ENCODE data around the gene MYO10.
"Not testable (repeated sequence)": the region's sequence is repeated elsewhere in the genome, so short reads cannot be mapped to it uniquely, and the experiment has no call there.

MYO10 gene

GRCh38 chr5:16726538-16726946 is 209.5 kb downstream of the MYO10 start:
- no peaks in the 10 kb centered on the region for H3K27me3 ChIP-seq (ENCODE audit: control insufficient read depth, insufficient read depth, low read length)
- H3K27ac ChIP-seq (ENCODE audit: low read depth, low read length) = no peak overlapping the region
- no peak overlapping the region for H3K9ac ChIP-seq (ENCODE audit: low read length)
- no peak overlapping the region for H3K4me3 ChIP-seq (ENCODE audit: low read length)
- H3K36me3 ChIP-seq (ENCODE audit: control insufficient read depth, insufficient read depth, low read length) = peaks cover 2% of the 10 kb centered on the region
- peaks cover 2% of the 10 kb centered on the region for H3K4me1 ChIP-seq (ENCODE audit: control insufficient read depth, insufficient read depth, low read length)

- no peak overlapping the region for H3K27ac ChIP-seq (ENCODE audit: low read depth, low read length)
- peaks cover 2% of the 10 kb centered on the region for H3K4me1 ChIP-seq (ENCODE audit: control insufficient read depth, insufficient read depth, low read length)
- H3K9ac ChIP-seq (ENCODE audit: low read length) = no peak overlapping the region
- H3K4me3 ChIP-seq (ENCODE audit: low read length) = no peak overlapping the region
- H3K36me3 ChIP-seq (ENCODE audit: control insufficient read depth, insufficient read depth, low read length) = peaks cover 2% of the 10 kb centered on the region
- H3K27me3 ChIP-seq (ENCODE audit: control insufficient read depth, insufficient read depth, low read length) = no peaks in the 10 kb centered on the region
These were observed 210.5 kb downstream of the MYO10 start for GRCh38 chr5:16725575-16725974.

- H3K9ac ChIP-seq (ENCODE audit: low read length) = no peak overlapping the region
- H3K27ac ChIP-seq (ENCODE audit: low read depth, low read length) = no peak overlapping the region
- peaks cover 2% of the 10 kb centered on the region for H3K4me1 ChIP-seq (ENCODE audit: control insufficient read depth, insufficient read depth, low read length)
- no peak overlapping the region for H3K4me3 ChIP-seq (ENCODE audit: low read length)
- H3K36me3 ChIP-seq (ENCODE audit: control insufficient read depth, insufficient read depth, low read length) = peaks cover 2% of the 10 kb centered on the region
- no peaks in the 10 kb centered on the region for H3K27me3 ChIP-seq (ENCODE audit: control insufficient read depth, insufficient read depth, low read length)
These were observed 212.3 kb downstream of the MYO10 start for GRCh38 chr5:16723821-16724220.

GRCh38 chr5:16722097-16722495 is 214.0 kb downstream of the MYO10 start:
- no peaks in the 10 kb centered on the region for H3K27me3 ChIP-seq (ENCODE audit: control insufficient read depth, insufficient read depth, low read length)
- no peak overlapping the region for H3K4me3 ChIP-seq (ENCODE audit: low read length)
- H3K36me3 ChIP-seq (ENCODE audit: control insufficient read depth, insufficient read depth, low read length) = peaks cover 2% of the 10 kb centered on the region
- no peaks in the 10 kb centered on the region for H3K4me1 ChIP-seq (ENCODE audit: control insufficient read depth, insufficient read depth, low read length)
- no peak overlapping the region for H3K9ac ChIP-seq (ENCODE audit: low read length)
- no peak overlapping the region for H3K27ac ChIP-seq (ENCODE audit: low read depth, low read length)

- H3K27me3 ChIP-seq (ENCODE audit: control insufficient read depth, insufficient read depth, low read length) = no peaks in the 10 kb centered on the region
- H3K9ac ChIP-seq (ENCODE audit: low read length) = no peak overlapping the region
- no peaks in the 10 kb centered on the region for H3K4me1 ChIP-seq (ENCODE audit: control insufficient read depth, insufficient read depth, low read length)
- peaks cover 2% of the 10 kb centered on the region for H3K36me3 ChIP-seq (ENCODE audit: control insufficient read depth, insufficient read depth, low read length)
- no peak overlapping the region for H3K27ac ChIP-seq (ENCODE audit: low read depth, low read length)
- H3K4me3 ChIP-seq (ENCODE audit: low read length) = no peak overlapping the region
These were observed 214.7 kb downstream of the MYO10 start for GRCh38 chr5:16721151-16722096.

GRCh38 chr5:16718036-16718435 is 218.1 kb downstream of the MYO10 start:
- not testable (repeated sequence) for H3K27me3 ChIP-seq (ENCODE audit: control insufficient read depth, insufficient read depth, low read length); H3K36me3 ChIP-seq (ENCODE audit: control insufficient read depth, insufficient read depth, low read length); H3K4me1 ChIP-seq (ENCODE audit: control insufficient read depth, insufficient read depth, low read length); H3K27ac ChIP-seq (ENCODE audit: low read depth, low read length); H3K9ac ChIP-seq (ENCODE audit: low read length); H3K4me3 ChIP-seq (ENCODE audit: low read length)

- Histone ChIP-seq H3K9ac (ENCODE audit: low read length) (no peak overlapping the region), H3K4me1 (ENCODE audit: control insufficient read depth, insufficient read depth, low read length) (no peaks in the 10 kb centered on the region), H3K27ac (ENCODE audit: low read depth, low read length) (no peak overlapping the region), H3K4me3 (ENCODE audit: low read length) (peak overlapping the region; percentile 41), H3K27me3 (ENCODE audit: control insufficient read depth, insufficient read depth, low read length) (no peaks in the 10 kb centered on the region), H3K36me3 (ENCODE audit: control insufficient read depth, insufficient read depth, low read length) (no peaks in the 10 kb centered on the region)
These were observed 222.6 kb downstream of the MYO10 start for GRCh38 chr5:16713386-16713928.

- H3K9ac ChIP-seq (ENCODE audit: low read length) = no peak overlapping the region
- no peak overlapping the region for H3K27ac ChIP-seq (ENCODE audit: low read depth, low read length)
These were observed 223.5 kb downstream of the MYO10 start for GRCh38 chr5:16712620-16713019.

GRCh38 chr5:16712178-16712577 is 223.9 kb downstream of the MYO10 start:
- no peak overlapping the region for H3K9ac ChIP-seq (ENCODE audit: low read length)

More at GRCh38 chr5:16712620-16713019, 223.5 kb downstream of the MYO10 start:
- Histone ChIP-seq H3K27me3 (ENCODE audit: control insufficient read depth, insufficient read depth, low read length) (no peaks in the 10 kb centered on the region), H3K4me1 (ENCODE audit: control insufficient read depth, insufficient read depth, low read length) (no peaks in the 10 kb centered on the region), H3K4me3 (ENCODE audit: low read length) (no peak overlapping the region), H3K36me3 (ENCODE audit: control insufficient read depth, insufficient read depth, low read length) (no peaks in the 10 kb centered on the region)

GRCh38 chr5:16709691-16710433 is 226.2 kb downstream of the MYO10 start:
- Histone ChIP-seq H3K27me3 (ENCODE audit: control insufficient read depth, insufficient read depth, low read length) (no peaks in the 10 kb centered on the region), H3K36me3 (ENCODE audit: control insufficient read depth, insufficient read depth, low read length) (no peaks in the 10 kb centered on the region), H3K27ac (ENCODE audit: low read depth, low read length) (no peak overlapping the region), H3K4me1 (ENCODE audit: control insufficient read depth, insufficient read depth, low read length) (no peaks in the 10 kb centered on the region), H3K4me3 (ENCODE audit: low read length) (no peak overlapping the region), H3K9ac (ENCODE audit: low read length) (no peak overlapping the region)

More at GRCh38 chr5:16712178-16712577, 223.9 kb downstream of the MYO10 start:
- H3K36me3 ChIP-seq (ENCODE audit: control insufficient read depth, insufficient read depth, low read length) = no peaks in the 10 kb centered on the region
- no peak overlapping the region for H3K4me3 ChIP-seq (ENCODE audit: low read length)
- no peak overlapping the region for H3K27ac ChIP-seq (ENCODE audit: low read depth, low read length)
- no peaks in the 10 kb centered on the region for H3K27me3 ChIP-seq (ENCODE audit: control insufficient read depth, insufficient read depth, low read length)
- H3K4me1 ChIP-seq (ENCODE audit: control insufficient read depth, insufficient read depth, low read length) = no peaks in the 10 kb centered on the region

- Histone ChIP-seq H3K4me3 (ENCODE audit: low read length) (no peak overlapping the region), H3K27me3 (ENCODE audit: control insufficient read depth, insufficient read depth, low read length) (no peaks in the 10 kb centered on the region), H3K4me1 (ENCODE audit: control insufficient read depth, insufficient read depth, low read length) (no peaks in the 10 kb centered on the region), H3K36me3 (ENCODE audit: control insufficient read depth, insufficient read depth, low read length) (peaks cover 3% of the 10 kb centered on the region), H3K27ac (ENCODE audit: low read depth, low read length) (no peak overlapping the region), H3K9ac (ENCODE audit: low read length) (no peak overlapping the region)
These were observed 228.3 kb downstream of the MYO10 start for GRCh38 chr5:16707869-16708192.

- no peaks in the 10 kb centered on the region for H3K4me1 ChIP-seq (ENCODE audit: control insufficient read depth, insufficient read depth, low read length)
- H3K27ac ChIP-seq (ENCODE audit: low read depth, low read length) = no peak overlapping the region
- H3K4me3 ChIP-seq (ENCODE audit: low read length) = no peak overlapping the region
- no peaks in the 10 kb centered on the region for H3K27me3 ChIP-seq (ENCODE audit: control insufficient read depth, insufficient read depth, low read length)
- H3K9ac ChIP-seq (ENCODE audit: low read length) = no peak overlapping the region
- peaks cover 3% of the 10 kb centered on the region for H3K36me3 ChIP-seq (ENCODE audit: control insufficient read depth, insufficient read depth, low read length)
These were observed 228.8 kb downstream of the MYO10 start for GRCh38 chr5:16707168-16707868.

Data from rectal smooth muscle tissue (tissue), 1 donor.